AG04450 (cell line): ENCODE results near the gene TCF20. TPM values are rescaled to one million over a fixed set of nuclear protein-coding genes. Genes with fewer than 3 reads are reported as not detected.

Experiments
- CTCF ChIA-PET: fragments of 300-600, 350-600 bp; formaldehyde crosslinking; extraction: SDS; loops from one replicate; lab custom pipeline; 2022; ENCODE audit warnings: antibody characterized with exemption, inconsistent platforms; lab: Charles Lee
- POLR2A ChIA-PET: fragments of 350-600 bp; formaldehyde crosslinking; extraction: SDS; loops from one replicate; lab custom pipeline; 2021; ENCODE audit warnings: antibody characterized with exemption, inconsistent platforms; lab: Yijun Ruan, JAX
- DNase-seq: peaks from one replicate; pipeline ENCODE4 v3.0.0-alpha.2; 2011; ENCODE audit warnings: low read depth, low spot score
- H3K27ac ChIP-seq: one replicate; pipeline ENCODE4 v1.5.1; 2012; ENCODE audit warnings: low read depth, low read length, control low read depth
- H3K27me3 ChIP-seq: one replicate; pipeline ENCODE4 v1.6.0; 2012; ENCODE audit warnings: low read length; ENCODE audit not compliant: control insufficient read depth, insufficient read depth
- H3K4me3 ChIP-seq: 2 replicates; pipeline ENCODE4 v1.5.1; 2011; ENCODE audit warnings: mild to moderate bottlenecking, low read depth, low read length, control low read depth
- H3K9me3 ChIP-seq: 2 replicates; pipeline ENCODE4 v1.5.1; 2012; ENCODE audit warnings: low read length; ENCODE audit not compliant: control insufficient read depth, insufficient read depth
- CTCF ChIP-seq: IDR thresholded peaks from 2 replicates; pipeline ENCODE4 v1.5.1; 2011; ENCODE audit warnings: low read depth, low read length, control low read depth, inconsistent platforms
- polyA plus RNA-seq: library from polyadenylated mRNA; depleted of rRNA; stranded (reverse); fragments of >200 nt; gene quantifications from 2 replicates; pipeline ENCODE4 v1.2.3, GENCODE V29; 2011

The TCF20 gene
- polyA plus RNA-seq, 1 experiment: 14.1 TPM

DNA sequence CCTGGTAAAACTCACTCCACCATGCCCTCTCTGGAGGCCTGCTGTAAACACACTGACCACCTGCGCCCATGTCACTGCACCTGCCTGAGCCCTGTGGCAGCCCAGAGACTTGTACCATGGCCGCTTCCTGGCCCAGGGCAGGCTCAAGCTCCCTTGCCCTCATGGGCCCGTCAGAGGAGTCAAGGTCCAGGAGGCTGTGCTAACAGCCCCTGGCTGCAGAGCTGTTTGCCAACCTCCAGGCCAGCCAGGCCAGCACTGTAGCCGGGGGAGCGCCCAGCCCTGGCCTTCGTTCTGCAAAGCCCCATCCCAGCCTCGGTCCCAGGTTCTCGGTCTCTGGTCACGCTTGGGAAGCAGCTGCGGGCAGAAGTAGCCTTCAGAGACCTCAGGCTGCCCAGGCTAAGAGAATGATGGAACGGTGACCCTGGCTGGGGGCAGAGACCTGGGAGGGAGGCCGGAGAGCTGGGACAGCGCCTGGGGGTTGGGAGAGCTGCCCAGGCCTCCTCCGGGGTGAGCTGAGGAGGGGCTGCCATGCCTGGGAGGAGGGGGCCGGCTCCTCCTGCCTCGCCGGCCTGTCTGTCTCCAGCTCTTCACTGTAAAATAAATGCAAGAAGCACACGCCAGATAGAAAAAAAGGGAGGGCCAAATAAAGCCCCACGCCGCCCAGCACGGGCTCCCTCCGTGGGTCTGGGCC lies 11.9 kb upstream of the TCF20 start:
- no peaks in the 10 kb centered on the region for H3K9me3 ChIP-seq
- no peak overlapping the region for H3K27ac ChIP-seq
- TF ChIP-seq CTCF: no peak
- ChIA-PET POLR2A (no interaction called here), CTCF (interaction anchor here (1.1 kb wide), 1 partner anchor 25 kb away, joined by 3 read pairs; no protein-coding TSS in a partner anchor)
- H3K27me3 ChIP-seq: peaks cover 51% of the 10 kb centered on the region
- DNase-seq: no peak
- H3K4me3 ChIP-seq: no peak overlapping the region

DNA sequence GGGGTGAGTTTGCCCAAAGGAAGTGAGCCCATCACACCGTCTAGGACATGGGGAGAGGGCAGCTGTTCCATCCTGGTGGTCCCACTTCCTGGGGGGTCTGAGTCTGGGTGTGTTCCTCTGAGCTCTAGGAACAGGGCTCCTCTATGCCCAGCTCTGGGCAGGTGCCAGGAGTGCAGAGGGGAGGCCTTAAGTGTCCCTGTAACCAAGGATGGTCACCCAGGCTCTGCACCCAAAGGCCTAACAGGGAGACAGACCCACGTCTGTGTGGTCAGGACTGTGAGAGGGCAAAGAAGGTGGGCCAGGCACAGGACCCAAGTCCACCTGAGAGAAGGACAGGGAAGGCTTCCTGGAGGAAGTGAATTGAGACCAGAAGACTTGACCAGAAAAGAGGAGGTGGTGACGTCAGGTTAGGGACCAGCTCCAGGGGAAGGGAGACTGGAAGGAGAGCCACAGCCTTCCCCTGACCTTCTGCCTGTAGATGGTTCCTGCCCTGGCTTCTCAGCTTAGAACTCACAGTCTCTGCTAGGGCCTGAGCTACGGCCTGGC lies 11.3 kb upstream of the TCF20 start:
- no peak for DNase-seq
- H3K9me3 ChIP-seq: no peaks in the 10 kb centered on the region
- ChIA-PET CTCF (interaction anchor here (1.1 kb wide), 1 partner anchor 24 kb away, joined by 3 read pairs; no protein-coding TSS in a partner anchor), POLR2A (no interaction called here)
- H3K27me3 ChIP-seq: peaks cover 49% of the 10 kb centered on the region
- no peak for TF ChIP-seq CTCF
- H3K27ac ChIP-seq: no peak overlapping the region
- H3K4me3 ChIP-seq: no peak overlapping the region

DNA sequence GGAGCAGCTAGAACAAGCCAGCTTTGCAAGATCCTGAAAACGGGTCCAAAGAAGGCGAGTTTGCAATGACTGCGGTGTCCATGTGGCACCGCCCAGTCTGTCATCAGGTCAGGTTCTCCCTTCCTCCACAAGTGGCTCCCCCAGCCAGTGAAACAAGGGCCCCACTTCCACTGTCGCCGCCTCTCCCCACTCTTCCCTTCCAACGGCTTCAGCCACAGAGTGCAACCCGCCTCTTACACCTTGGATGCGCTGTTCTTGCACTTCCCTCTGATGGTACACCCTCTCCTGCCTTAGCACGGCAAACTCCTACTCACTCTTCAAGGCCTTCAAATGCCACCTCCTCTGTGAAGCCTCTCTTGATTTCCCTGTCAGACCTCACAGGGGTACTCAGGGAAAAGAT lies 10.8 kb upstream of the TCF20 start:
- no peak for TF ChIP-seq CTCF

DNA sequence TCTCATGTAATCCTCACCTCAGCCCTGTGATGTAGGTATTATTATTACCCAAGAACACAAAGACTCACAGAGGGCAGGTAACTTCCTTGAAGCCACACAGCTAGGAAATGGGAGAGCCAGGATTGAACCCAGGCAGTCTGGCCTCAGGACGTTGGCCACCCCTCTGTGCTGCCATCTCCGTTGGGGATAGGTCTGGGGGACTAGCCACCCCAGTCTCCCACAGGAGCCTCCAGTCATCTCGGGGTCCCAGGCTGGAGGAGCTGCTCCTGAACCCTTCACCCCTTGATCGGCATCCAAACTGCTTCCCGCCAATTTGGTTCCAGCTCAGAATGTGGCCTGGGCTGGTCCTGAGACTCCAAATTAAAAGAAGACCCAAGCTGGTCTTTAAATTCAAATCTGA lies 10.4 kb upstream of the TCF20 start:
- POLR2A ChIA-PET: no interaction called here
- CTCF ChIA-PET: no interaction called here
- no peak for DNase-seq

More for the DNA sequence above, 10.8 kb upstream of the TCF20 start:
- POLR2A ChIA-PET: no interaction called here
- CTCF ChIA-PET: interaction anchor here (1.1 kb wide), 1 partner anchor 24 kb away, joined by 3 read pairs; no protein-coding TSS in a partner anchor
- no peak for DNase-seq
- peaks cover 47% of the 10 kb centered on the region for H3K27me3 ChIP-seq
- no peak overlapping the region for H3K4me3 ChIP-seq
- H3K27ac ChIP-seq: no peak overlapping the region
- H3K9me3 ChIP-seq: no peaks in the 10 kb centered on the region

More for the DNA sequence above, 10.4 kb upstream of the TCF20 start:
- Histone ChIP-seq H3K27ac (no peak overlapping the region), H3K4me3 (no peak overlapping the region), H3K9me3 (no peaks in the 10 kb centered on the region), H3K27me3 (peaks cover 44% of the 10 kb centered on the region)
- no peak for TF ChIP-seq CTCF
